H1 (cell line): ENCODE data around the gene ERLEC1. TPM values are rescaled to one million over a fixed set of nuclear protein-coding genes. Genes with fewer than 3 reads are reported as not detected.

Source experiments
- CTCF ChIA-PET: fragments of 300-600 bp; sonication (Branson Sonifier 250); formaldehyde crosslinking; loops from one replicate; lab custom pipeline; 2021; ENCODE audit not compliant: partially characterized antibody; lab: Charles Lee
- POLR2A ChIA-PET: fragments of 300-600 bp; sonication (Branson Sonifier 250); formaldehyde crosslinking; loops from one replicate; lab custom pipeline; 2021; ENCODE audit warnings: inconsistent platforms; ENCODE audit not compliant: partially characterized antibody; lab: Charles Lee
- DNase-seq, 2 experiments: peaks; one replicate each; pipeline versions ENCODE4 v3.0.0 to v3.0.0-alpha.2; 2010 to 2022; ENCODE audit warnings: low spot score in 2 of 2, low read depth in 1 of 2, mixed read lengths in 1 of 2
- FAIRE-seq: peaks from 2 replicates; lab custom pipeline; 2011; peaks lifted over from hg19 to GRCh38; lab: Jason Lieb, UNC
- H2AFZ ChIP-seq: 2 replicates; pipeline ENCODE4 v1.8.1; 2012; ENCODE audit warnings: low read length, inconsistent platforms
- H2AK5ac ChIP-seq: 2 replicates; pipeline ENCODE4 v1.6.1; 2013; ENCODE audit warnings: low read depth, low read length
- H2BK120ac ChIP-seq: replicated peaks from 2 replicates; pipeline ENCODE3; 2013; ENCODE audit warnings: low read depth, low read length, inconsistent platforms
- H2BK12ac ChIP-seq: 2 replicates; pipeline ENCODE4 v1.6.1; 2013; ENCODE audit warnings: low read depth, low read length
- H2BK15ac ChIP-seq: 2 replicates; pipeline ENCODE4 v1.6.1; 2013; ENCODE audit warnings: low read length
- H2BK20ac ChIP-seq: 2 replicates; pipeline ENCODE4 v1.6.1; 2013; ENCODE audit warnings: low read length
- H2BK5ac ChIP-seq: 2 replicates; pipeline ENCODE4 v1.6.1; 2013; ENCODE audit warnings: low read depth, low read length
- H3K14ac ChIP-seq: 2 replicates; pipeline ENCODE4 v1.6.1; 2013; ENCODE audit warnings: inconsistent platforms; ENCODE audit not compliant: insufficient read length
- H3K18ac ChIP-seq: 2 replicates; pipeline ENCODE4 v1.6.1; 2013; ENCODE audit warnings: low read length; ENCODE audit errors: extremely low read depth
- H3K23ac ChIP-seq: 2 replicates; pipeline ENCODE4 v1.6.1; 2013; ENCODE audit warnings: inconsistent platforms; ENCODE audit not compliant: insufficient read length
- H3K23me2 ChIP-seq: 2 replicates; pipeline ENCODE4 v1.6.1; 2013; ENCODE audit warnings: low read depth, low read length
- H3K27ac ChIP-seq: 2 replicates; pipeline ENCODE4 v1.6.1; 2011; ENCODE audit warnings: low read depth, low read length, inconsistent platforms
- H3K27me3 ChIP-seq, 4 experiments: replicated peaks in 1 of 4; 1 replicate in 1 of 4; 2 replicates in 3 of 4; pipeline versions ENCODE4 v1.6.1 to v1.8.1; 2011 to 2013; ENCODE audit warnings: low read length in 3 of 4, mild to moderate bottlenecking in 3 of 4, inconsistent platforms in 2 of 4, mixed read lengths in 2 of 4, moderate library complexity in 1 of 4; ENCODE audit not compliant: control insufficient read depth in 3 of 4, insufficient read depth in 3 of 4; ENCODE audit errors: extremely low read depth in 1 of 4
- H3K36me3 ChIP-seq, 4 experiments: 2 replicates each; pipeline versions ENCODE4 v1.6.1 to v1.8.1; 2011 to 2013; ENCODE audit warnings: mild to moderate bottlenecking in 4 of 4, low read length in 3 of 4, moderate library complexity in 2 of 4, control low read depth in 1 of 4, inconsistent platforms in 1 of 4; ENCODE audit not compliant: insufficient read depth in 4 of 4, control insufficient read depth in 2 of 4
- H3K4ac ChIP-seq: replicated peaks from 2 replicates; pipeline ENCODE3; 2013; ENCODE audit warnings: low read length, low read depth, mixed read lengths, inconsistent platforms; ENCODE audit not compliant: insufficient read length
- H3K4me1 ChIP-seq, 4 experiments: replicated peaks in 1 of 4; 1 replicate in 1 of 4; 2 replicates in 3 of 4; pipeline versions ENCODE4 v1.6.1 to v1.8.1; 2011 to 2013; ENCODE audit warnings: low read length in 3 of 4, inconsistent platforms in 2 of 4, mixed read lengths in 1 of 4; ENCODE audit not compliant: insufficient read depth in 4 of 4, control insufficient read depth in 3 of 4
- H3K4me2 ChIP-seq, 2 experiments: 2 replicates each; pipeline versions ENCODE4 v1.6.1 to v1.8.1; 2011 to 2013; ENCODE audit warnings: low read depth in 2 of 2, low read length in 2 of 2, control low read depth in 1 of 2, inconsistent platforms in 1 of 2, mild to moderate bottlenecking in 1 of 2; ENCODE audit not compliant: insufficient read depth in 1 of 2
- H3K4me3 ChIP-seq, 4 experiments: fragments of 200-600, 300-600 bp in 1 of 4; sonication (generic), shearing (Covaris generic), sonication (Bioruptor Twin) in 1 of 4; 2 replicates each; pipeline versions ENCODE4 v1.5.1 to v1.8.1; 2011 to 2016; ENCODE audit warnings: low read length in 4 of 4, low read depth in 3 of 4, control low read depth in 2 of 4, inconsistent platforms in 2 of 4, mild to moderate bottlenecking in 2 of 4, mixed read lengths in 1 of 4, moderate library complexity in 1 of 4; ENCODE audit not compliant: insufficient read depth in 2 of 4; ENCODE audit errors: extremely low read depth in 1 of 4
- H3K56ac ChIP-seq: replicated peaks from 2 replicates; pipeline ENCODE3; 2013; ENCODE audit warnings: low read depth, mild to moderate bottlenecking, mixed read lengths, low read length, inconsistent platforms; ENCODE audit not compliant: insufficient read length
- H3K79me1 ChIP-seq: 2 replicates; pipeline ENCODE4 v1.6.1; 2013; ENCODE audit warnings: low read depth, low read length, control low read depth
- H3K79me2 ChIP-seq, 2 experiments: 2 replicates each; pipeline versions ENCODE4 v1.6.1 to v1.8.1; 2012 to 2013; ENCODE audit warnings: low read length in 2 of 2, mild to moderate bottlenecking in 2 of 2, inconsistent platforms in 1 of 2; ENCODE audit not compliant: insufficient read depth in 2 of 2, control insufficient read depth in 1 of 2
- H3K9ac ChIP-seq, 4 experiments: replicated peaks in 1 of 4; 1 replicate in 1 of 4; 2 replicates in 3 of 4; pipeline versions ENCODE4 v1.6.1 to v1.8.1; 2011 to 2013; ENCODE audit warnings: low read depth in 3 of 4, low read length in 3 of 4, control low read depth in 2 of 4, mild to moderate bottlenecking in 2 of 4, moderate library complexity in 2 of 4, inconsistent platforms in 1 of 4; ENCODE audit errors: extremely low read depth in 1 of 4
- H3K9me3 ChIP-seq, 2 experiments: 2 replicates each; pipeline versions ENCODE4 v1.6.1 to v1.8.1; 2012 to 2013; ENCODE audit warnings: mild to moderate bottlenecking in 2 of 2, moderate library complexity in 2 of 2, control low read depth in 1 of 2, inconsistent platforms in 1 of 2, low read depth in 1 of 2, low read length in 1 of 2, mixed read lengths in 1 of 2; ENCODE audit not compliant: insufficient read depth in 2 of 2
- H4K20me1 ChIP-seq, 2 experiments: replicated peaks in 1 of 2; 2 replicates each; pipeline versions ENCODE3 to v1.8.1; 2011 to 2013; ENCODE audit warnings: inconsistent platforms in 2 of 2, low read length in 2 of 2, mild to moderate bottlenecking in 1 of 2; ENCODE audit not compliant: insufficient read depth in 2 of 2, control insufficient read depth in 1 of 2
- H4K5ac ChIP-seq: 2 replicates; pipeline ENCODE4 v1.6.1; 2013; ENCODE audit warnings: low read length, low read depth, mixed read lengths, inconsistent platforms; ENCODE audit not compliant: insufficient read length
- H4K8ac ChIP-seq: 2 replicates; pipeline ENCODE4 v1.8.0; 2013; ENCODE audit warnings: mild to moderate bottlenecking, moderate library complexity, low read length, inconsistent platforms; ENCODE audit not compliant: insufficient read depth; ENCODE audit errors: extremely low read depth
- H4K91ac ChIP-seq: replicated peaks from 2 replicates; pipeline ENCODE3; 2013; ENCODE audit warnings: low read length, mixed read lengths, inconsistent platforms; ENCODE audit not compliant: insufficient read length
- ATF3 ChIP-seq: IDR thresholded peaks from 2 replicates; pipeline ENCODE4 v1.6.1; 2011; ENCODE audit warnings: low read depth, mild to moderate bottlenecking, low read length; ENCODE audit not compliant: insufficient read depth
- BACH1 ChIP-seq: IDR thresholded peaks from 2 replicates; pipeline ENCODE4 v1.6.1; 2012; ENCODE audit warnings: low read length, improper control_type of control experiment
- BRCA1 ChIP-seq: IDR thresholded peaks from 2 replicates; pipeline ENCODE4 v1.6.1; 2012; ENCODE audit warnings: low read depth, low read length, improper control_type of control experiment
- GABPA ChIP-seq: IDR thresholded peaks from 2 replicates; pipeline ENCODE4 v1.6.1; 2011; ENCODE audit warnings: mild to moderate bottlenecking, low read length, moderate library complexity, borderline replicate concordance; ENCODE audit not compliant: insufficient read depth
- HDAC2 ChIP-seq, 2 experiments: fragments of 300-600 bp in 1 of 2; sonication (generic) in 1 of 2; IDR thresholded peaks; 2 replicates each; pipeline ENCODE4 v1.6.1; 2011 to 2012; ENCODE audit warnings: low read depth in 2 of 2, low read length in 2 of 2, mild to moderate bottlenecking in 2 of 2, moderate library complexity in 2 of 2, borderline replicate concordance in 1 of 2, inconsistent platforms in 1 of 2
- MAFK ChIP-seq: IDR thresholded peaks from 2 replicates; pipeline ENCODE4 v1.6.1; 2012; ENCODE audit warnings: low read depth, mild to moderate bottlenecking, improper control_type of control experiment, low read length
- POU5F1 ChIP-seq: IDR thresholded peaks from 2 replicates; pipeline ENCODE4 v1.6.1; 2011; ENCODE audit warnings: low read depth, mild to moderate bottlenecking, low read length, moderate library complexity
- RFX5 ChIP-seq: IDR thresholded peaks from 2 replicates; pipeline ENCODE4 v1.6.1; 2011; ENCODE audit warnings: low read depth, low read length, improper control_type of control experiment, borderline replicate concordance
- SAP30 ChIP-seq: fragments of 300-600 bp; sonication (generic); IDR thresholded peaks from 2 replicates; pipeline ENCODE4 v1.7.1; 2012; ENCODE audit warnings: low read length, moderate library complexity, mild to moderate bottlenecking, inconsistent platforms; ENCODE audit not compliant: insufficient read depth, insufficient replicate concordance
- TBP ChIP-seq: IDR thresholded peaks from 2 replicates; pipeline ENCODE4 v1.6.1; 2011; ENCODE audit warnings: low read depth, low read length, improper control_type of control experiment
- ZNF274 ChIP-seq: IDR thresholded peaks from 2 replicates; pipeline ENCODE4 v1.7.0; 2012; ENCODE audit warnings: low read length, borderline replicate concordance; ENCODE audit errors: extremely low read depth
- WGBS, 2 experiments: shearing (Covaris generic) in 1 of 2; methylation state at CpG; one replicate each; pipeline versions ENCODE4 v1.1.6 to v1.1.7; 2013 to 2015; ENCODE audit warnings: low lambda C conversion rate in 2 of 2, mixed read lengths in 2 of 2, inconsistent platforms in 1 of 2, low coverage in 1 of 2, missing lambda C conversion rate in 1 of 2; ENCODE audit not compliant: insufficient replicate concordance in 2 of 2, insufficient coverage in 1 of 2, insufficient read length in 1 of 2; ENCODE audit errors: extremely low coverage in 1 of 2, missing lambda C conversion rate in 1 of 2; 5-methylcytosine and 5-hydroxymethylcytosine counted together
- polyA plus RNA-seq, 7 experiments: library from polyadenylated mRNA; depleted of rRNA in 3 of 7; stranded (reverse) in 5 of 7; unstranded in 2 of 7; fragments of >200 nt in 5 of 7; fragments of 200-250 nt in 2 of 7; gene quantifications; 1 replicate in 5 of 7; 2 replicates in 1 of 7; 4 replicates in 1 of 7; pipeline versions ENCODE4 v1.2.1 to v1.2.3, GENCODE V29; 2011 to 2013; ENCODE audit warnings: missing spikeins in 2 of 7, mixed read lengths in 2 of 7
- total RNA-seq: library from RNA; stranded (reverse); fragmentation: NEBNext Ultra II Directional; extraction: Animal tissue kit (Norgen Biotek cat#: 25700); gene quantifications from 2 replicates; pipeline ENCODE4 v1.2.1, GENCODE V29; 2021

The ERLEC1 gene
- total and polyA plus RNA-seq, 2 of the 8 experiments (the other 6 are each of a cell fraction or from before 2014, with no cell fraction given), result 12.9 to 26.7 TPM

GRCh38 chr2:53826587-53827397 lies 39.9 kb downstream of the ERLEC1 start:
- Histone ChIP-seq H3K27ac (no peak overlapping the region), H3K23ac (no peak overlapping the region)
- TF ChIP-seq ATF3, result no peak
- TF ChIP-seq TBP, result no peak
- no peak for TF ChIP-seq MAFK
- TF ChIP-seq ZNF274, result no peak
- TF ChIP-seq GABPA, result no peak
- no peak for TF ChIP-seq SAP30
- no peak for TF ChIP-seq POU5F1
- TF ChIP-seq BACH1, result no peak
- no peak for TF ChIP-seq HDAC2 (IDR thresholded peaks at IDR 0.05; ENCODE audit: borderline replicate concordance in 1 of 2, low read depth in 2 of 2, low read length in 2 of 2)
- no peak for TF ChIP-seq RFX5
- TF ChIP-seq BRCA1, result no peak

More at GRCh38 chr2:53826587-53827397, 39.9 kb downstream of the ERLEC1 start:
- Histone ChIP-seq H3K4me2 (peak overlapping the region in 1 of 2 experiments; percentile 30; a peak in 1 of 4 replicates), H3K9ac (no peak overlapping the region), H3K79me2 (no peaks in the 10 kb centered on the region), H2BK20ac (no peak overlapping the region), H3K27me3 (no peaks in the 10 kb centered on the region), H3K79me1 (no peaks in the 10 kb centered on the region), H2BK5ac (no peak overlapping the region), H3K23me2 (no peaks in the 10 kb centered on the region), H4K8ac (no peak overlapping the region), H3K4me1 (peaks cover 0 to 10% (median 8%) of the 10 kb centered on the region in 4 experiments; a peak in 5 of 7 replicates), H2BK120ac (no peak overlapping the region), H3K4me3 (no peak overlapping the region), H3K4ac (no peak overlapping the region), H3K56ac (no peak overlapping the region), H2AK5ac (no peak overlapping the region; the same call in 1 of the 2 replicates), H4K20me1 (no peaks in the 10 kb centered on the region), H4K5ac (no peak overlapping the region), H2BK15ac (no peak overlapping the region), H3K18ac (0 out of 2 replicates have a peak overlapping the region, but pooled peaks have one; percentile 20), H3K36me3 (no peaks in the 10 kb centered on the region), H4K91ac (no peak overlapping the region), H3K14ac (no peak overlapping the region), H3K9me3 (no peaks in the 10 kb centered on the region), H2BK12ac (no peak overlapping the region), H2AFZ (no peak overlapping the region)
- DNase-seq (no peak), FAIRE-seq (no peak)
- ChIA-PET CTCF (interaction anchor here (0.7 kb wide), 1 partner anchor 8 kb away, joined by 3 read pairs; no protein-coding TSS in a partner anchor), POLR2A (interaction anchor here (0.7 kb wide), 1 partner anchor 510 kb away, joined by 3 read pairs; no protein-coding TSS in a partner anchor)
- WGBS, 2 experiments, result 38% methylated on average over 3 of the region's 3 CpGs; no CpG with 5 or more reads in 1 of the 2 experiments
